ENCODE measurements around the gene TRPV4.

TRPV4 gene

GRCh38 chr12:109824731-109825130 lies 8.5 kb downstream of the TRPV4 start:
- peaks cover 5% of the 10 kb centered on the region; the same call in 1 of the 2 replicates for H3K27me3 ChIP-seq (ENCODE audit: insufficient read depth, low read depth)
- no peak overlapping the region for H3K4me3 ChIP-seq (IDR thresholded peaks at IDR 0.05; ENCODE audit: insufficient read depth, low read depth, low read length)
- H3K27ac ChIP-seq = no peak overlapping the region
- no peaks in the 10 kb centered on the region for H4K20me1 ChIP-seq (ENCODE audit: insufficient read depth)
- no peaks in the 10 kb centered on the region for H3K4me1 ChIP-seq (ENCODE audit: low read depth, poor library complexity, severe bottlenecking)
- no peak for TF ChIP-seq CTCF (conservative IDR thresholded peaks at IDR 0.05; ENCODE audit: low read depth, low read length)
- no peaks in the 10 kb centered on the region for H3K79me2 ChIP-seq (ENCODE audit: insufficient read depth, low read depth)
- H3K9ac ChIP-seq = no peak overlapping the region
- H3K36me3 ChIP-seq (ENCODE audit: insufficient read depth) = no peaks in the 10 kb centered on the region
- no peak overlapping the region for H3K4me2 ChIP-seq
- no peak overlapping the region for H2AFZ ChIP-seq (ENCODE audit: low read depth)

GRCh38 chr12:109822951-109823411 lies 10.2 kb downstream of the TRPV4 start:
- Histone ChIP-seq H3K36me3 (ENCODE audit: insufficient read depth) (no peaks in the 10 kb centered on the region), H3K9ac (no peak overlapping the region), H3K27me3 (ENCODE audit: insufficient read depth, low read depth) (peaks cover 2% of the 10 kb centered on the region; the same call in 1 of the 2 replicates), H3K27ac (no peak overlapping the region), H4K20me1 (ENCODE audit: insufficient read depth) (no peaks in the 10 kb centered on the region), H3K4me1 (ENCODE audit: low read depth, poor library complexity, severe bottlenecking) (no peaks in the 10 kb centered on the region), H3K4me2 (no peak overlapping the region), H3K4me3 (IDR thresholded peaks at IDR 0.05; ENCODE audit: insufficient read depth, low read depth, low read length) (no peak overlapping the region), H2AFZ (ENCODE audit: low read depth) (no peak overlapping the region), H3K79me2 (ENCODE audit: insufficient read depth, low read depth) (no peaks in the 10 kb centered on the region)
- no peak for TF ChIP-seq CTCF (conservative IDR thresholded peaks at IDR 0.05; ENCODE audit: low read depth, low read length)

GRCh38 chr12:109822416-109822815 lies 10.8 kb downstream of the TRPV4 start:
- Histone ChIP-seq H3K4me2 (no peak overlapping the region), H3K9ac (no peak overlapping the region), H3K27ac (no peak overlapping the region)

GRCh38 chr12:109821968-109822367 lies 11.2 kb downstream of the TRPV4 start:
- no peaks in the 10 kb centered on the region for H4K20me1 ChIP-seq (ENCODE audit: insufficient read depth)
- no peak overlapping the region for H3K27ac ChIP-seq
- H3K79me2 ChIP-seq (ENCODE audit: insufficient read depth, low read depth) = no peaks in the 10 kb centered on the region
- H2AFZ ChIP-seq (ENCODE audit: low read depth) = no peak overlapping the region
- no peaks in the 10 kb centered on the region for H3K36me3 ChIP-seq (ENCODE audit: insufficient read depth)
- TF ChIP-seq CTCF (conservative IDR thresholded peaks at IDR 0.05; ENCODE audit: low read depth, low read length) = no peak
- H3K4me2 ChIP-seq = no peak overlapping the region
- no peak overlapping the region for H3K9ac ChIP-seq
- H3K4me3 ChIP-seq (IDR thresholded peaks at IDR 0.05; ENCODE audit: insufficient read depth, low read depth, low read length) = no peak overlapping the region
- H3K4me1 ChIP-seq (ENCODE audit: low read depth, poor library complexity, severe bottlenecking) = no peaks in the 10 kb centered on the region
- peaks cover 2% of the 10 kb centered on the region; the same call in 1 of the 2 replicates for H3K27me3 ChIP-seq (ENCODE audit: insufficient read depth, low read depth)

More at GRCh38 chr12:109822416-109822815, 10.8 kb downstream of the TRPV4 start:
- Histone ChIP-seq H3K4me3 (IDR thresholded peaks at IDR 0.05; ENCODE audit: insufficient read depth, low read depth, low read length) (no peak overlapping the region), H3K4me1 (ENCODE audit: low read depth, poor library complexity, severe bottlenecking) (no peaks in the 10 kb centered on the region), H3K27me3 (ENCODE audit: insufficient read depth, low read depth) (peaks cover 2% of the 10 kb centered on the region; the same call in 1 of the 2 replicates), H4K20me1 (ENCODE audit: insufficient read depth) (no peaks in the 10 kb centered on the region), H3K36me3 (ENCODE audit: insufficient read depth) (no peaks in the 10 kb centered on the region), H3K79me2 (ENCODE audit: insufficient read depth, low read depth) (no peaks in the 10 kb centered on the region), H2AFZ (ENCODE audit: low read depth) (no peak overlapping the region)
- no peak for TF ChIP-seq CTCF (conservative IDR thresholded peaks at IDR 0.05; ENCODE audit: low read depth, low read length)
